ENCODE results near the gene MSI2. TPM values are rescaled to one million over a fixed set of nuclear protein-coding genes. Genes with fewer than 3 reads are reported as not detected.

Gene MSI2
- total RNA-seq, 2 experiments from 2014 or later: 59.6 to 61.7 TPM

- POLR2A ChIA-PET: interaction anchor here (1.7 to 3.7 kb wide), 2 partner anchors 9 to 13 kb away, joined by 5 to 15 read pairs; no protein-coding TSS in a partner anchor
- TF ChIP-seq CTCF (IDR thresholded peaks at IDR 0.05): no peak
- DNase-seq (no peak), ATAC-seq (no peak)
- Mint-ChIP-seq H3K4me1 (ENCODE audit: low read depth) (peaks cover 45% of the 10 kb centered on the region), H3K27ac (no peak overlapping the region), H3K27me3 (no peaks in the 10 kb centered on the region), H3K9me3 (no peaks in the 10 kb centered on the region), H3K36me3 (ENCODE audit: low read depth) (peaks cover 51% of the 10 kb centered on the region), H3K4me3 (no peak overlapping the region)
- CTCF ChIA-PET: interaction anchor here (1.4 to 5.1 kb wide), 2 partner anchors 12 to 28 kb away, joined by 3 to 33 read pairs; no protein-coding TSS in a partner anchor
- intact Hi-C loops (cut with micrococcal nuclease): no loop called here
Observed at GRCh38 chr17:57271821-57272220, 15.5 kb downstream of the MSI2 start.

- intact Hi-C loops (cut with micrococcal nuclease): no loop called here
- peaks cover 50% of the 10 kb centered on the region for H3K36me3 Mint-ChIP-seq (ENCODE audit: low read depth)
- H3K9me3 Mint-ChIP-seq: no peaks in the 10 kb centered on the region
- TF ChIP-seq CTCF (IDR thresholded peaks at IDR 0.05): no peak
- POLR2A ChIA-PET: no interaction called here
- H3K4me1 Mint-ChIP-seq (ENCODE audit: low read depth): peaks cover 54% of the 10 kb centered on the region
- ATAC-seq (no peak), DNase-seq (no peak)
- no peak overlapping the region for H3K4me3 Mint-ChIP-seq
- no peak overlapping the region for H3K27ac Mint-ChIP-seq
- no peaks in the 10 kb centered on the region for H3K27me3 Mint-ChIP-seq
- CTCF ChIA-PET: interaction anchor here (5.1 kb wide), 1 partner anchor 30 kb away, joined by 33 read pairs; no protein-coding TSS in a partner anchor
Observed at GRCh38 chr17:57273490-57273889, 17.2 kb downstream of the MSI2 start.

GRCh38 chr17:57274162-57274561, 17.8 kb downstream of the MSI2 start:
- H3K27ac Mint-ChIP-seq: no peak overlapping the region
- intact Hi-C loops (cut with micrococcal nuclease): no loop called here
- peaks cover 50% of the 10 kb centered on the region for H3K36me3 Mint-ChIP-seq (ENCODE audit: low read depth)
- ChIA-PET POLR2A (no interaction called here), CTCF (no interaction called here)
- no peaks in the 10 kb centered on the region for H3K27me3 Mint-ChIP-seq
- H3K4me3 Mint-ChIP-seq: no peak overlapping the region
- DNase-seq (no peak), ATAC-seq (no peak)
- no peaks in the 10 kb centered on the region for H3K9me3 Mint-ChIP-seq
- H3K4me1 Mint-ChIP-seq (ENCODE audit: low read depth): peaks cover 57% of the 10 kb centered on the region
- TF ChIP-seq CTCF (IDR thresholded peaks at IDR 0.05): no peak

- POLR2A ChIA-PET: no interaction called here
- ATAC-seq: no peak
- TF ChIP-seq CTCF (IDR thresholded peaks at IDR 0.05): no peak
- peaks cover 63% of the 10 kb centered on the region for H3K4me1 Mint-ChIP-seq (ENCODE audit: low read depth)
- CTCF ChIA-PET: no interaction called here
- DNase-seq: no peak
- H3K27ac Mint-ChIP-seq: no peak overlapping the region
- no peaks in the 10 kb centered on the region for H3K27me3 Mint-ChIP-seq
- H3K9me3 Mint-ChIP-seq: no peaks in the 10 kb centered on the region
- no peak overlapping the region for H3K4me3 Mint-ChIP-seq
- intact Hi-C loops (cut with micrococcal nuclease): no loop called here
- peaks cover 54% of the 10 kb centered on the region for H3K36me3 Mint-ChIP-seq (ENCODE audit: low read depth)
Observed at GRCh38 chr17:57275071-57275764, 18.9 kb downstream of the MSI2 start.

GRCh38 chr17:57276621-57277020, 20.3 kb downstream of the MSI2 start:
- ATAC-seq (no peak), DNase-seq (no peak)
- Mint-ChIP-seq H3K36me3 (ENCODE audit: low read depth) (peaks cover 54% of the 10 kb centered on the region), H3K27ac (peak overlapping the region; percentile 44), H3K4me3 (no peak overlapping the region), H3K9me3 (no peaks in the 10 kb centered on the region), H3K4me1 (ENCODE audit: low read depth) (peaks cover 64% of the 10 kb centered on the region), H3K27me3 (no peaks in the 10 kb centered on the region)
- POLR2A ChIA-PET: interaction anchor here (0.9 to 1.1 kb wide), 2 partner anchors 17 to 32 kb away, joined by 3 to 4 read pairs; no protein-coding TSS in a partner anchor
- CTCF ChIA-PET: interaction anchor here (1.1 to 3.5 kb wide), 2 partner anchors 20 to 34 kb away, joined by 3 to 18 read pairs; partner anchors contain the start of gene MSI2
- intact Hi-C loops (cut with micrococcal nuclease): no loop called here
- TF ChIP-seq CTCF (IDR thresholded peaks at IDR 0.05): no peak

Measured in activated CD8-positive, alpha-beta T cell treated with anti-CD3 and anti-CD28 coated beads for 36 hours (primary cell).